ENCODE results near the gene TFF2. TPM values are rescaled to one million over a fixed set of nuclear protein-coding genes. Genes with fewer than 3 reads are reported as not detected.
A peak's percentile ranks its signal among the peaks of the same experiment; 100 is the strongest.

TFF2 gene
- total RNA-seq, 1 donor from 2014 or later, result not detected

- Mint-ChIP-seq H3K27ac (ENCODE audit: unreplicated experiment) (peak overlapping the region; percentile 72), H3K27me3 (ENCODE audit: unreplicated experiment) (no peaks in the 10 kb centered on the region), H3K36me3 (ENCODE audit: low read depth, unreplicated experiment) (peaks cover 9% of the 10 kb centered on the region), H3K4me3 (ENCODE audit: unreplicated experiment) (no peak overlapping the region), H3K9me3 (ENCODE audit: unreplicated experiment) (no peaks in the 10 kb centered on the region), H3K4me1 (ENCODE audit: unreplicated experiment) (peaks cover 22% of the 10 kb centered on the region)
- no peak for DNase-seq (ENCODE audit: low spot score)
- no peak for TF ChIP-seq CTCF (IDR thresholded peaks at IDR 0.05; ENCODE audit: unreplicated experiment)
Measured at GRCh38 chr21:42301371-42302075, 49.3 kb downstream of the TFF2 start.

GRCh38 chr21:42300956-42301355 is 49.8 kb downstream of the TFF2 start:
- no peak for DNase-seq (ENCODE audit: low spot score)
- Mint-ChIP-seq H3K27me3 (ENCODE audit: unreplicated experiment) (peaks cover 2% of the 10 kb centered on the region), H3K9me3 (ENCODE audit: unreplicated experiment) (no peaks in the 10 kb centered on the region), H3K4me1 (ENCODE audit: unreplicated experiment) (peaks cover 26% of the 10 kb centered on the region), H3K27ac (ENCODE audit: unreplicated experiment) (no peak overlapping the region), H3K36me3 (ENCODE audit: low read depth, unreplicated experiment) (peaks cover 14% of the 10 kb centered on the region), H3K4me3 (ENCODE audit: unreplicated experiment) (no peak overlapping the region)
- no peak for TF ChIP-seq CTCF (IDR thresholded peaks at IDR 0.05; ENCODE audit: unreplicated experiment)

GRCh38 chr21:42300045-42300583 is 50.7 kb downstream of the TFF2 start:
- TF ChIP-seq CTCF (IDR thresholded peaks at IDR 0.05; ENCODE audit: unreplicated experiment), result no peak
- no peak for DNase-seq (ENCODE audit: low spot score)
- peaks cover 22% of the 10 kb centered on the region for H3K36me3 Mint-ChIP-seq (ENCODE audit: low read depth, unreplicated experiment)
- no peaks in the 10 kb centered on the region for H3K9me3 Mint-ChIP-seq (ENCODE audit: unreplicated experiment)
- peaks cover 33% of the 10 kb centered on the region for H3K4me1 Mint-ChIP-seq (ENCODE audit: unreplicated experiment)
- H3K27me3 Mint-ChIP-seq (ENCODE audit: unreplicated experiment), result peaks cover 5% of the 10 kb centered on the region
- H3K27ac Mint-ChIP-seq (ENCODE audit: unreplicated experiment), result peak overlapping the region; percentile 3
- no peak overlapping the region for H3K4me3 Mint-ChIP-seq (ENCODE audit: unreplicated experiment)

- DNase-seq (ENCODE audit: low spot score), result no peak
- Mint-ChIP-seq H3K9me3 (ENCODE audit: unreplicated experiment) (no peaks in the 10 kb centered on the region), H3K36me3 (ENCODE audit: low read depth, unreplicated experiment) (peaks cover 26% of the 10 kb centered on the region), H3K4me1 (ENCODE audit: unreplicated experiment) (peaks cover 35% of the 10 kb centered on the region), H3K27ac (ENCODE audit: unreplicated experiment) (no peak overlapping the region), H3K27me3 (ENCODE audit: unreplicated experiment) (peaks cover 10% of the 10 kb centered on the region), H3K4me3 (ENCODE audit: unreplicated experiment) (no peak overlapping the region)
- TF ChIP-seq CTCF (IDR thresholded peaks at IDR 0.05; ENCODE audit: unreplicated experiment), result no peak
Measured at GRCh38 chr21:42299324-42300044, 51.3 kb downstream of the TFF2 start.

- Mint-ChIP-seq H3K27me3 (ENCODE audit: unreplicated experiment) (peaks cover 10% of the 10 kb centered on the region), H3K27ac (ENCODE audit: unreplicated experiment) (no peak overlapping the region), H3K4me1 (ENCODE audit: unreplicated experiment) (peaks cover 35% of the 10 kb centered on the region), H3K9me3 (ENCODE audit: unreplicated experiment) (no peaks in the 10 kb centered on the region), H3K4me3 (ENCODE audit: unreplicated experiment) (no peak overlapping the region), H3K36me3 (ENCODE audit: low read depth, unreplicated experiment) (peaks cover 26% of the 10 kb centered on the region)
- DNase-seq (ENCODE audit: low spot score), result no peak
- no peak for TF ChIP-seq CTCF (IDR thresholded peaks at IDR 0.05; ENCODE audit: unreplicated experiment)
Measured at GRCh38 chr21:42298657-42299056, 52.1 kb downstream of the TFF2 start.
